IMR-90 (cell line): ENCODE results near the gene SOX5. TPM values are rescaled to one million over a fixed set of nuclear protein-coding genes. Genes with fewer than 3 reads are reported as not detected.

Experiments
- ATAC-seq: fragments of 200-7000 bp; cut with Tn5 transposase; 2 replicates; pipeline ENCODE4 v1.9.1; 2020; ENCODE audit warnings: low read depth, mild to moderate bottlenecking, moderate library complexity
- BruUV-seq: library from RNA; stranded (reverse); fragments of 400-500 nt; replicated peaks from 2 replicates; lab custom pipeline; 2021; lab: Mats Ljungman, UMichigan
- CTCF ChIA-PET: fragments of 300-600 bp; formaldehyde crosslinking; extraction: SDS; loops from one replicate; lab custom pipeline; 2021; ENCODE audit warnings: antibody characterized with exemption; lab: Yijun Ruan, JAX
- POLR2A ChIA-PET: fragments of 300-600 bp; sonication (Branson Sonifier 250); formaldehyde crosslinking; loops from one replicate; lab custom pipeline; 2022; ENCODE audit warnings: antibody characterized with exemption; ENCODE audit not compliant: unreplicated experiment; lab: Charles Lee
- DNase-seq: peaks from one replicate; pipeline ENCODE4 v3.0.0; 2013
- H2AFZ ChIP-seq: replicated peaks from 2 replicates; pipeline ENCODE3; 2013; ENCODE audit warnings: low read length, mild to moderate bottlenecking; ENCODE audit not compliant: poor library complexity
- H2AK5ac ChIP-seq: 2 replicates; pipeline ENCODE4 v1.6.1; 2013; ENCODE audit warnings: low read depth, low read length, inconsistent platforms
- H2AK9ac ChIP-seq: replicated peaks from 2 replicates; pipeline ENCODE3; 2013; ENCODE audit warnings: mild to moderate bottlenecking, low read depth, low read length, moderate library complexity; ENCODE audit not compliant: poor library complexity
- H2BK120ac ChIP-seq: 2 replicates; pipeline ENCODE4 v1.6.1; 2013; ENCODE audit warnings: low read depth, low read length, inconsistent platforms
- H2BK15ac ChIP-seq: 3 replicates; pipeline ENCODE4 v1.6.1; 2013; ENCODE audit warnings: low read depth, low read length, inconsistent platforms
- H2BK20ac ChIP-seq: 2 replicates; pipeline ENCODE4 v1.6.1; 2013; ENCODE audit warnings: low read depth, mild to moderate bottlenecking, inconsistent platforms, low read length, moderate library complexity
- H2BK5ac ChIP-seq: 2 replicates; pipeline ENCODE4 v1.6.1; 2013; ENCODE audit warnings: mild to moderate bottlenecking, low read depth, low read length, inconsistent platforms; ENCODE audit not compliant: poor library complexity, severe bottlenecking
- H3K14ac ChIP-seq: replicated peaks from 2 replicates; pipeline ENCODE4 v1.6.1; 2013; ENCODE audit warnings: low read depth, low read length, inconsistent platforms
- H3K18ac ChIP-seq: 2 replicates; pipeline ENCODE4 v1.6.1; 2013; ENCODE audit warnings: low read depth, low read length, control low read depth
- H3K23ac ChIP-seq: 2 replicates; pipeline ENCODE4 v1.6.1; 2013; ENCODE audit warnings: low read depth, low read length, inconsistent platforms
- H3K27ac ChIP-seq: 2 replicates; pipeline ENCODE4 v1.5.1; 2013; ENCODE audit warnings: mild to moderate bottlenecking, control low read depth, low read length; ENCODE audit not compliant: insufficient read depth
- H3K27me3 ChIP-seq: 2 replicates; pipeline ENCODE4 v1.6.1; 2013; ENCODE audit warnings: low read length; ENCODE audit not compliant: control insufficient read depth, insufficient read depth
- H3K36me3 ChIP-seq: 2 replicates; pipeline ENCODE4 v1.6.1; 2013; ENCODE audit warnings: low read length, mixed read lengths; ENCODE audit not compliant: control insufficient read depth, insufficient read depth
- H3K4ac ChIP-seq: 2 replicates; pipeline ENCODE4 v1.6.1; 2013; ENCODE audit warnings: low read depth, low read length, inconsistent platforms
- H3K4me1 ChIP-seq: 2 replicates; pipeline ENCODE4 v1.6.1; 2013; ENCODE audit warnings: low read length, mixed read lengths; ENCODE audit not compliant: control insufficient read depth, insufficient read depth
- H3K4me2 ChIP-seq: 2 replicates; pipeline ENCODE4 v1.6.1; 2013; ENCODE audit warnings: low read depth, mild to moderate bottlenecking, control low read depth, low read length, moderate library complexity
- H3K4me3 ChIP-seq: 2 replicates; pipeline ENCODE4 v1.5.1; 2013; ENCODE audit warnings: low read depth, mild to moderate bottlenecking, control low read depth, low read length, moderate library complexity; ENCODE audit not compliant: insufficient read depth
- H3K56ac ChIP-seq: 2 replicates; pipeline ENCODE4 v1.6.1; 2013; ENCODE audit warnings: low read length, inconsistent platforms; ENCODE audit not compliant: insufficient read depth; ENCODE audit errors: extremely low read depth
- H3K79me1 ChIP-seq, 2 experiments: 2 replicates each; pipeline ENCODE4 v1.6.1; 2013; ENCODE audit warnings: low read length in 2 of 2, inconsistent platforms in 1 of 2, low read depth in 1 of 2
- H3K9ac ChIP-seq: 2 replicates; pipeline ENCODE4 v1.6.1; 2013; ENCODE audit warnings: low read depth, low read length, control low read depth
- H3K9me1 ChIP-seq: 2 replicates; pipeline ENCODE4 v1.6.1; 2013; ENCODE audit warnings: low read length, inconsistent platforms; ENCODE audit not compliant: insufficient read depth
- H3K9me3 ChIP-seq: 2 replicates; pipeline ENCODE4 v1.6.1; 2013; ENCODE audit warnings: low read length; ENCODE audit not compliant: control insufficient read depth, insufficient read depth
- H4K20me1 ChIP-seq: 2 replicates; pipeline ENCODE4 v1.6.1; 2013; ENCODE audit warnings: low read length, inconsistent platforms; ENCODE audit not compliant: insufficient read depth
- H4K5ac ChIP-seq: 2 replicates; pipeline ENCODE4 v1.6.1; 2013; ENCODE audit warnings: mild to moderate bottlenecking, low read depth, low read length, control low read depth
- H4K8ac ChIP-seq, 2 experiments: 2 replicates each; pipeline ENCODE4 v1.6.1; 2013; ENCODE audit warnings: low read depth in 2 of 2, low read length in 2 of 2, control low read depth in 1 of 2, inconsistent platforms in 1 of 2
- H4K91ac ChIP-seq: 2 replicates; pipeline ENCODE4 v1.6.1; 2013; ENCODE audit warnings: low read depth, low read length, inconsistent platforms; ENCODE audit not compliant: insufficient read depth
- BHLHE40 ChIP-seq: fragments of 150-350 bp; IDR thresholded peaks from 2 replicates; pipeline ENCODE4 v1.6.1; 2016; ENCODE audit warnings: mild to moderate bottlenecking, low read depth, low read length
- FOS ChIP-seq: fragments of 150-350 bp; IDR thresholded peaks from 2 replicates; pipeline ENCODE4 v1.6.1; 2016; ENCODE audit warnings: low read depth, low read length
- MAZ ChIP-seq: IDR thresholded peaks from 2 replicates; pipeline ENCODE4 v1.6.1; 2012; ENCODE audit warnings: low read depth, mild to moderate bottlenecking, low read length, improper control_type of control experiment, moderate library complexity, borderline replicate concordance
- NFE2L2 ChIP-seq: fragments of 150-350 bp; IDR thresholded peaks from 2 replicates; pipeline ENCODE4 v1.6.1; 2016; ENCODE audit warnings: low read depth, mild to moderate bottlenecking, low read length
- POLR2A ChIP-seq: IDR thresholded peaks from 2 replicates; pipeline ENCODE4 v1.6.1; 2012; ENCODE audit warnings: mild to moderate bottlenecking, low read depth, low read length
- RFX5 ChIP-seq: IDR thresholded peaks from 2 replicates; pipeline ENCODE4 v1.8.0; 2012; ENCODE audit warnings: low read depth, mild to moderate bottlenecking, low read length, moderate library complexity
- SMC3 ChIP-seq: fragments of 150-350 bp; IDR thresholded peaks from 2 replicates; pipeline ENCODE4 v1.6.1; 2016; ENCODE audit warnings: low read depth, mild to moderate bottlenecking, antibody characterized with exemption, low read length, moderate library complexity
- WGBS, 2 experiments: methylation state at CpG; one replicate each; pipeline versions ENCODE4 v1.1.5 to v1.1.7; 2013; ENCODE audit warnings: missing lambda C conversion rate in 2 of 2; ENCODE audit not compliant: insufficient read length in 1 of 2; ENCODE audit errors: extremely low coverage in 2 of 2; 5-methylcytosine and 5-hydroxymethylcytosine counted together
- dilution Hi-C: fragments of 300-500 bp; cut with HindIII; formaldehyde crosslinking; loops from one replicate; pipeline ENCODE4 v1.14.3; 2018; ENCODE audit warnings: low sequenced_read_pairs; ENCODE audit not compliant: unreplicated experiment
- in situ Hi-C: fragments of 300-500 bp; cut with MboI; formaldehyde crosslinking; loops from 3 replicates; pipeline ENCODE4 v1.14.3; 2019; ENCODE audit warnings: low sequenced_read_pairs, inconsistent platforms, mixed read lengths
- intact Hi-C: fragments of 100-400 bp; cut with micrococcal nuclease; formaldehyde crosslinking; loops from 2 replicates; pipeline ENCODE4 v1.10.0; 2022
- polyA plus RNA-seq, 3 experiments: library from polyadenylated mRNA; depleted of rRNA; stranded (reverse); fragments of >200 nt; gene quantifications; 2 replicates each; pipeline ENCODE4 v1.2.3, GENCODE V29; 2012; ENCODE audit warnings: low replicate concordance in 1 of 3
- total RNA-seq: library from RNA; depleted of rRNA; stranded (reverse); fragments of >200 nt; gene quantifications from 2 replicates; pipeline ENCODE4 v1.2.3, GENCODE V29; 2012
- TF ChIP-seq, protein P1 (sequence below): fragments of 150-350 bp; IDR thresholded peaks from 2 replicates; pipeline ENCODE4 v1.6.1; 2017; ENCODE audit warnings: mild to moderate bottlenecking, antibody characterized with exemption, low read length, low read depth
- TF ChIP-seq, protein P2 (sequence below): conservative IDR thresholded peaks from 2 replicates; pipeline ENCODE4 v1.5.1; 2012; ENCODE audit warnings: mild to moderate bottlenecking, low read depth, low read length, improper control_type of control experiment
- TF ChIP-seq, protein P3 (sequence below): fragments of 150-350 bp; IDR thresholded peaks from 2 replicates; pipeline ENCODE4 v1.6.1; 2016; ENCODE audit warnings: low read depth, mild to moderate bottlenecking, low read length, moderate library complexity, borderline replicate concordance

Gene SOX5
- total and polyA plus RNA-seq, 2 of the 4 experiments (the other 2 are of a cell fraction) = 1.1 to 13.1 TPM

DNA sequence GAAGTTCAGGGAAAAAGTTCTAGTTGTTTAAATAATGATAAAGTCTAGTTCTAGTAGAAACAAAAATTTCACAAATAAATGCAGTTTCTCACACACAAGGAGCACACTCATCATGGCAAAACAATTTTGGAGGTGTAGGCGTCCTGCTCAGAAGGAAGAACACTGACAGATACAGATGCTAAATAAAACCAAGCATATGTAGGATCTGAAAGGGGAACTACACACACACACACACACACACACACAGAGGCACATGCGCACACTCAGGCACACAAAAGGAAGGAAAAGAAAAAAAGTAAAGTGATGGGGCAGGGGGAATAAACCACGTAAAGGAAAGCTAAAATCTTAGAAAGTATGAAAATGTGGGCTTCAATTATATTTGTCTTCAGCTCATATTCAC is 117.7 kb downstream of the SOX5 start:
- TF ChIP-seq NFE2L2 (no peak), POLR2A (no peak), SMC3 (no peak), MAZ (no peak), RFX5 (no peak), FOS (no peak), BHLHE40 (no peak)
- TF ChIP-seq, protein P1, sequence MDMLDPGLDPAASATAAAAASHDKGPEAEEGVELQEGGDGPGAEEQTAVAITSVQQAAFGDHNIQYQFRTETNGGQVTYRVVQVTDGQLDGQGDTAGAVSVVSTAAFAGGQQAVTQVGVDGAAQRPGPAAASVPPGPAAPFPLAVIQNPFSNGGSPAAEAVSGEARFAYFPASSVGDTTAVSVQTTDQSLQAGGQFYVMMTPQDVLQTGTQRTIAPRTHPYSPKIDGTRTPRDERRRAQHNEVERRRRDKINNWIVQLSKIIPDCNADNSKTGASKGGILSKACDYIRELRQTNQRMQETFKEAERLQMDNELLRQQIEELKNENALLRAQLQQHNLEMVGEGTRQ = no peak
- TF ChIP-seq, protein P2, sequence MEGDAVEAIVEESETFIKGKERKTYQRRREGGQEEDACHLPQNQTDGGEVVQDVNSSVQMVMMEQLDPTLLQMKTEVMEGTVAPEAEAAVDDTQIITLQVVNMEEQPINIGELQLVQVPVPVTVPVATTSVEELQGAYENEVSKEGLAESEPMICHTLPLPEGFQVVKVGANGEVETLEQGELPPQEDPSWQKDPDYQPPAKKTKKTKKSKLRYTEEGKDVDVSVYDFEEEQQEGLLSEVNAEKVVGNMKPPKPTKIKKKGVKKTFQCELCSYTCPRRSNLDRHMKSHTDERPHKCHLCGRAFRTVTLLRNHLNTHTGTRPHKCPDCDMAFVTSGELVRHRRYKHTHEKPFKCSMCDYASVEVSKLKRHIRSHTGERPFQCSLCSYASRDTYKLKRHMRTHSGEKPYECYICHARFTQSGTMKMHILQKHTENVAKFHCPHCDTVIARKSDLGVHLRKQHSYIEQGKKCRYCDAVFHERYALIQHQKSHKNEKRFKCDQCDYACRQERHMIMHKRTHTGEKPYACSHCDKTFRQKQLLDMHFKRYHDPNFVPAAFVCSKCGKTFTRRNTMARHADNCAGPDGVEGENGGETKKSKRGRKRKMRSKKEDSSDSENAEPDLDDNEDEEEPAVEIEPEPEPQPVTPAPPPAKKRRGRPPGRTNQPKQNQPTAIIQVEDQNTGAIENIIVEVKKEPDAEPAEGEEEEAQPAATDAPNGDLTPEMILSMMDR = no peak
- TF ChIP-seq, protein P3, sequence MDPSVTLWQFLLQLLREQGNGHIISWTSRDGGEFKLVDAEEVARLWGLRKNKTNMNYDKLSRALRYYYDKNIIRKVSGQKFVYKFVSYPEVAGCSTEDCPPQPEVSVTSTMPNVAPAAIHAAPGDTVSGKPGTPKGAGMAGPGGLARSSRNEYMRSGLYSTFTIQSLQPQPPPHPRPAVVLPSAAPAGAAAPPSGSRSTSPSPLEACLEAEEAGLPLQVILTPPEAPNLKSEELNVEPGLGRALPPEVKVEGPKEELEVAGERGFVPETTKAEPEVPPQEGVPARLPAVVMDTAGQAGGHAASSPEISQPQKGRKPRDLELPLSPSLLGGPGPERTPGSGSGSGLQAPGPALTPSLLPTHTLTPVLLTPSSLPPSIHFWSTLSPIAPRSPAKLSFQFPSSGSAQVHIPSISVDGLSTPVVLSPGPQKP = no peak
- Histone ChIP-seq H3K4me1 (no peaks in the 10 kb centered on the region), H4K91ac (no peak overlapping the region), H3K9me1 (no peaks in the 10 kb centered on the region), H3K56ac (no peak overlapping the region), H2AK5ac (no peak overlapping the region), H3K23ac (no peak overlapping the region), H3K4ac (no peak overlapping the region), H3K4me3 (no peak overlapping the region), H3K36me3 (no peaks in the 10 kb centered on the region), H3K4me2 (no peak overlapping the region), H3K14ac (no peak overlapping the region), H2AK9ac (no peak overlapping the region), H3K9ac (no peak overlapping the region), H2BK15ac (no peak overlapping the region), H3K18ac (no peak overlapping the region), H4K5ac (no peak overlapping the region), H2BK120ac (no peak overlapping the region), H2BK20ac (no peak overlapping the region), H3K9me3 (no peaks in the 10 kb centered on the region), H3K27me3 (no peaks in the 10 kb centered on the region), H2BK5ac (no peak overlapping the region), H2AFZ (no peak overlapping the region), H4K8ac (no peak overlapping the region), H3K79me1 (no peaks in the 10 kb centered on the region), H4K20me1 (no peaks in the 10 kb centered on the region), H3K27ac (no peak overlapping the region)
- ATAC-seq = no peak
- in situ Hi-C loops (no loop called here), dilution Hi-C loops (no loop called here), intact Hi-C loops (no loop called here)
- WGBS, 2 experiments = no CpG with 5 or more reads among the region's 3 CpGs
- POLR2A ChIA-PET = no interaction called here
- CTCF ChIA-PET = no interaction called here
- no TSS peak for BruUV-seq
- no peak for DNase-seq
